Activated T-helper 1 cell treated with Interleukin-2 at 50 U/mL for 16 hours (primary cell): ENCODE data around the gene DNAI4.
"Not testable (repeated sequence)": the region's sequence is repeated elsewhere in the genome, so short reads cannot be mapped to it uniquely, and the experiment has no call there.

Experiments used
- DNase-seq: peaks from one replicate; pipeline ENCODE4 v3.0.0-alpha.2; 2020; ENCODE audit warnings: low read depth

The DNAI4 gene

GRCh38 chr1:66833112-66833511 lies 91.5 kb downstream of the DNAI4 start:
- no peak for DNase-seq

DNA sequence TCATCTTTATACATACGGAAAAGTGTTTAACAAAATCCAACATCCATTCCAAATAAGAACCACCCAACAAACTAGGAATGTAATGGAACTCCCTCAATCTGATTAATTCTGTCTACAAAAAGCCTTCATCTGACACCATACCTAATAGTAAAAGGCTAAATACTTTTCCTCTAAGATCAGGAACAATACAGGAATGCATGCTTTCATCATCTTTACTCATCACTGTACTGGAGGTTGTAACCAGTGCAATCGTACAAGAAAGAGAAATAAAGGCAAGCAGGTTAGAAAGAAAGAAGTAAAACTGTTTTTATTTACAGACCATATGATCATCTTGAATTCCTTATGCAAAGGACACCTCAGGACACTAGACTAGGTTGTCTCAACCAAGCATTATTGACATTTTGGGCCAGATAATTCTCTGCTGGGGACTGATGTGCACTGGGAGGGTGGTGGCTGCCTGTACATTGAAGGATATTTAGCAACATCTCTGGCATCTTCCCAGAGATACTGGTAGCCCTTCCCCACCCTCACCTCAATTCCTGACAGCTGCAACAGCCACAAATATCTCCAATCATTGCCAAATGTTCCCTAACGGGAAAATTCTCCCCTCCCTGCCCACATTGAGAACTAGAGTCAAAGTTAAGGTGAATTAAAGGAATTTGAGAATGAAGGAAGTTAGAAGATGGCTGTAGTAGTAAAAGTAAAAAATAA lies 93.0 kb downstream of the DNAI4 start:
- no peak for DNase-seq

DNA sequence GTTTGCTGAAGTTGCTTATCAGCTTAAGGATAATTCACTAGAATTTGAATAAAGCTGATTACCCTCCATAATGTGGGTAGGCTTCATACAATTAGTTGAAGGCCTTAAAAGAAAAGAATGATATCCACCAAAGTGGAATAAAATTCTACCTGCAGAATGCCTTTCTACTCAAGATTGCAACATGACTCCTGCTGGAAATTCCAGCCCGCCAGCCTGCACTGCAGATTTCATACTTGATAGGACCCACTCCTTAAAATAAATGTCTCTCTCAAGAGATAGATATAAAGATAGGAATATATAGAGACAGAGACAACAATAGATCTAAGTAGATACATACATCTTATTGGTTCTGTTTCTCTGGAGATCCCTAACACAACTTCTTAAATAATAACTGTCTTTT lies 99.9 kb downstream of the DNAI4 start:
- DNase-seq: no peak

DNA sequence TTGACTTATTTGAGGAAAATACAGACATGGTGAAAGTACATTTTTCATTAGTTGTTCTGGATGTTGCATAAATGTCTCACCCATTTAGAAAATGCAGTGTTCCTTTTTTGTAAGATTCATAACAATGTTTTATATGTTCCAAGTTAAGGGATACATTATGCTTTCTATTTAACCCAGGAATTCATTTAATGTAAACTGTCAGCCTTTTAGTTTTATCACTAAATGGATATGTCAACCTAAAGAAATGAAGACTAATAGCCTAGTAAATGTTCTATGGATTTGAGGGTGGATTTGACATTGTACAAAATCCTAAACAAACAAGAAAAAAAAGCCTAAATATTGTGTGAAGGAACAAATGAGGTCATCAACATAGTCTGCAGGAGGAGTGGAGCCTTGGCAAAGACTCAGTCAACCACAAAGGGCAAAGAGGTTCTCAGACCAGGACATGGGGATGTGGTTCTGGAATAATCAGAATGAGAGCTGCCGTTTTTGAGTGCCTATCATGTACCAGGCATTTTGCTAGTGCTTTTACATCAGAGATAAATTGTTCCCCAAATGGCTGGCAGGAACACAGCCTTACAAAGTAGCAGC lies 114.8 kb downstream of the DNAI4 start:
- DNase-seq: no peak

DNA sequence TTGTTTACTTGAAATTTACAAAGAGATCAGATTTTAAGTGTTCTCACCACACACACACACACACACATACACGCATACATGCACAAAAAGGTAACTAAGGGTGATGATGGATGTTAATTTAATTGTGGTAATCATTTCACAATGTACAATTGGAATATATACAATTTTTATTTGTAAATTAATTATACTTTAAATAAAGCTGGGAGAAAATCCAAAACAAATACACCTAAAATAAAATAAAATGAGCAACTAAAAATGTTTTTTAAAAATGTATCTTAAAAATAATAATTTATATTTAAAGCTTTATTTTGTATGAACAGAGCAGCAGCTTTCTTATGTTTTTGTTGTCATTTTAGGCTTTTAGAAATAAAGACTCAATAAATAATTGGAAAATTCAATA lies 115.4 kb downstream of the DNAI4 start:
- no peak for DNase-seq

GRCh38 chr1:66795839-66796238 lies 128.8 kb downstream of the DNAI4 start:
- not testable (repeated sequence) for DNase-seq

DNA sequence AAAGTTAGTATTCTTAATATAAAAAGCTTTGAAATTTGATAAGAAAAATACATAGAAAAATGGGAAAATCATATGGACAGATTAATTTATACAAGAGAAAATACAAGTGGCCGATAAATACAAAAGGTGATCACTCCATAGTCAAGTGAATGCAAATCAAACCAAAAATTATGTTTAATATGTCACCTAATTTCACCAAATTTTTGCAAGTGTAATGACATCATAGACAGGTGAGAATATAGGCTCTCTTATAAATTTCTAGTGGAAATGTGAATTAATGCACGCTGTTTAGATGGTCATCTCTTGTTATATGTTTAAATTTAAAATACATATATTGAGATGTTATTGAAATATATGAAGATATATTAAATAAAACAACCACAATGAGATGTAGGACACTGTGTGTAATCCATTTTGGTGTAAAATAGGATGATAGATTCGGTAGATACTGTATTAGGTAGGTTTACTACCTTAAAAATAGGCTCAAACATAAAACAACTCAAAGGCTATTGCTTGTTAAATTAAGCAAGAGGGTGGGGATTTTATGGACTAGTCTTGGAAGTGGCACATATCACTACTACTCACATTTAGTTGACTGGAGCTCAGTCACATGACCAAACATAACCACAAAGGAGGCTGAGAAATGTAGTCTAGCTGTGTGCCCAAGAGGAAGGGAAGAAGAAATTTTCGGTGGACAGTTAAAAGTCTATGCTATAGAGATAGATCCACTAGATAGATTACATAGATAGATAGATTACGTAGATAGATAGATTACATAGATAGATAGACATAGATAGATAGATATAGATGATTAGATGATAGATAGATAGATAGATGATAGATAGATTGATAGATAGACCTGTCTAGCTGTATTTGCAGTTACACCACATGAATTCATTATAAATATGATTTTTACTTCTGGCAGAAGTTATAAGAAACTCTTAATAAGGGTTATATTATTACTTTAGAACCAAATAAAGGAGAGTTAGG lies 132.7 kb downstream of the DNAI4 start:
- no peak for DNase-seq

DNA sequence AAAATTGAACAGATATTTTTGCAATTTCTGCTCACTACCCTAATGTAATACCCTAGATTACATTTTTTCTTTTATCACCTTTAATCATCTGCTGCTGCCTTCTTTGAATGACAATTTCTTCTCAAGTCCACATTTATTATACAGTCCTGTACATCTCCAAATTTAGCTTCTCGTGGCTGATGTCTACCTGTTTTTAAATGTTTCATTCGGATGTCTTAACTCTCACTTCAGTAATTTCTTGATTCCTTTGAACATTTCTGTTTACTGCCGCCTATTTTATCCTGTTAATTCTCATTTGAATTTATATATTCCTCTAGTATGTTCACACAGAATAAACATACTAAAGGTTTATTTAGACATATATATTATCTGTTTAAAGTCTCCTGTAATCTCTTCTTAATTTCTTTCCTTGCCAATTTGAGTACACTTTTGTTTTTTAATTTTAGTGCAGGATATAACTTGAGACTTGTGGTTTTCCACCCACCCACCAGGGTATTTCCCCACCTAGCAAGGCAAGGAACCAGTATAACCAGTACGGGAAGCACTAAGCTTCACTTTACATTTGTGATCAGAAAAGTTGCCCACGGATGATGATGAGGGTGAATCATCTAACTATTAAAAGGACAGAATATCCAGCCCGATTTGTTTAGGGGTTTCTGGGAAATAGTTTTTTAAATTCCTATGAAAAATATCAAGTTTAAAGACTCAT lies 136.3 kb downstream of the DNAI4 start:
- no peak for DNase-seq

GRCh38 chr1:66787641-66788040 lies 137.0 kb downstream of the DNAI4 start:
- DNase-seq: no peak

GRCh38 chr1:66785800-66786199 lies 138.9 kb downstream of the DNAI4 start:
- not testable (repeated sequence) for DNase-seq

DNA sequence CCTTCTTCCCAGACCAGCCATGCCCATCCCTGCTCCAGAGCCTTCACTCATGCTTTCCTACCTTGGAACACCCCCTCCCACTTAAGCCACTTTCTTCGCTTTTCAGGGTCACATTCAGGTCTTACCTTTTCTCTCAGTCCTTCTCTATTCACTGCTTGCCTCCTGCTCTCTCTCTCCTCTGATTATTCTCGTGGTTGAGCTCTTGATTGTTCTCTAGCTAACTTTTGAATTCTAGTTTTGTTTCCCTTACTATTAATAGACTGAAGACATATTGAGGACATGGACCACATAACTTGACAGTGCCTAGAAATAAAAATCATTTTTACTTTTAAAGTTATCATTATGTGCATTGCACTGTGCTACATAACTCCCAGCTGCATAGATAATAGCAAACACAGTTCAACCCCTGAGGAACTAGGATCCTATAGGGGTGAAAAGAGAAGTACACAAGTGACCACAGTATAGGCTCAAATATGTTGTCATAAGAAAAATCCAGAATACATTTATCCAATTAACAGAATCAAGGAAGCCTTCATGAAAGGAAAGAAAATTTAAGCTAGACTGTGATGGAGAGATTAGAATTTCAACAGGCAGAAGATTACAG lies 145.1 kb downstream of the DNAI4 start:
- DNase-seq: no peak

DNA sequence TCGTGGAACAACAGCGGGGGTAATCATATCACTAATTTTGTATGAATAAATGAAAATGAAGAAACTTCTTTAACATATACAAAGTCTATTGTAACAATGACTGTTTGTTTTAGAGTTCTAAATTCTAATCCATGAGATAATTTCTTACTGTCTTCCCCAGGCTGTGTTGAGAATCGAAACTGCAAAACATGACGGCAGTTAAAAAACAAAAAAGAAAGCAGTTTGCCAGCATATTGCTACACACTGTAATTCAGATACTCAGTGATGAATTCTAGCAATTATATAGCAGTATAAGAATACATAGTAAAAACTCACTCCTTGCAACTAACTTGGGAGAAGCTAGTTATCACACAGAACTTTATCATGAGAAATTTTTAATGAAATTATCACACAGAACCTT lies 145.7 kb downstream of the DNAI4 start:
- DNase-seq: no peak

GRCh38 chr1:66778266-66778665 lies 146.4 kb downstream of the DNAI4 start:
- DNase-seq: no peak

- DNase-seq: no peak
These were observed 146.8 kb downstream of the DNAI4 start for GRCh38 chr1:66777831-66778230.

- DNase-seq: no peak
These were observed 149.0 kb downstream of the DNAI4 start for GRCh38 chr1:66775646-66776045.

DNA sequence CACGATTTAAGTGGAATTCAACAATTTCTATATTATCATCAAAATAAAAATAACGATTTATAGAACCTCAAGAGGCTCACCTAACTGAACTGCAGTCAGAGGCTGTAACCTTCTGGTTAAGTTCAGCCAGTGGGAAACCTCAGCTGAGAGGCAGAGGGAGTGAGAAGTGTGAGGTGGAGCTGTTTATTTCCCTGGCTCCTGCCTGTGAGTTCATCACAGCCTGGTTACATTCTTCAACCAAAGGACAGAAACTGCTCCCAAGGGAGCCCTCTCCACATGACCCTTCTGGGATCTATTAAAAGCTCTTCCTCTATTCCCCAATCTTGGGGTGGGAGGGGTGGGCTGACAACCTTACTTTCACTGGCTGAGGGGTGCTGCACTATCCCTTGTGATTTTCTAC lies 150.2 kb downstream of the DNAI4 start:
- no peak for DNase-seq

DNA sequence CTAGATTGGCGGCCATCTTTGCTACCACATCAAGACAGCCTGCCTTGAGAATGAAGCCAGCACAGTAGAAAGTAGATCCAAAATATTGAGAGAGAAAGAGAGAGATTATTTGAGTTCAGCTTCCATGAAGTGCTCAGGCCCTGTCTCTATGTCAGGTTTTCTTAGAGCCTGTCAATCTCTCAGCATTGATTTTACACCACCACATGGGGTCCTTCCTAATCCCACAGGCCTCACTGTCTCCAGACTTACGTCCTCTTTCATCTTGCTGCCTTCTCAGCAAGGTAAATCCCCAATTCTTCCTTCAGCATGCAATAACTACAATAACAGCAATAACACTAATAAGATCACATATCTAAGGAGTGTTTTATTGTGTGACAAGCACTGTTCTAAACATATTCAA lies 151.4 kb downstream of the DNAI4 start:
- no peak for DNase-seq

DNA sequence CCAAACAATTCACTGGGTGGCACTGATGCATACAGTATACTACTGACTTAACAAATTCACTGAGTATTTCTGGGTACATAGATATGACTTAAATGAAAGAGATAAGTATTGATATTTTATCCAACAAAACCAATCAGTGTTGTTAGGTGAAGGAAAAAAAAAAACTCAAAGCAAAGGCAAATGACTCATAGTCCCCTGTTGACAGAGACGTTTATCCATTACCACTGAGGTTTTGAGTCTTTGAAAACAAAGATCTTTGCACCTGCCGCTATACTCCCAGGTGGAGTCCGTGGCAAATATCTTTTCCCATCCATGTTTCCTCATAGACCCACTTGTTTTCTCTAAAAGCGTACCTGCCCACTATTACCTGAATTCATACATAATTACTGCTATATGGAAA lies 154.0 kb downstream of the DNAI4 start:
- DNase-seq: no peak

DNA sequence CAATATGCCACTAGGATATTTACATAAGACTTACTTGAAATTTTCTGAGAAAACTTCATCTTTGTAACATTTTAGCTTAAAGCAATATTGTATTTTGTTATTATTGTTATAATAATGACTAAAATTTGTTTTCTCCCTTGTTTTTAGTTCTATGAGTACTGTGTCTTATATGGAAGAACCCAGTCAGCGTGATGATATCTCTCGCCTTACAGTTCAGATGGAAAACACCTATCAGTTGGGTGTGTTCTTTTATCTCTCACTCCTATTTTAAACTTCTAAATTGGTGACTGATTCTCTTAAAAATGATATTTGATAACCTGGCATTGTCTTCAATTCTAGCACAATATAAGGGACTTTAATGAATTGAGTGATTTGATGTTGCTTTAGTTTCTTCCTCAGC lies 154.4 kb downstream of the DNAI4 start:
- no peak for DNase-seq

- no peak for DNase-seq
These were observed 155.0 kb downstream of the DNAI4 start for GRCh38 chr1:66769512-66770229.

GRCh38 chr1:66768965-66769364 lies 155.7 kb downstream of the DNAI4 start:
- DNase-seq: no peak
